ACC112 (cell line): Measurements from ENCODE around the gene FBXO45.
"Not testable (repeated sequence)": the region's sequence is repeated elsewhere in the genome, so short reads cannot be mapped to it uniquely, and the experiment has no call there.

ENCODE experiments used
- H2AFZ ChIP-seq: fragments of 200-600 bp; sonication (generic); one replicate; pipeline ENCODE4 v1.6.0; 2017; ENCODE audit warnings: antibody characterized with exemption, low read length; ENCODE audit not compliant: unreplicated experiment
- H3K27ac ChIP-seq: fragments of 200-600 bp; sonication (generic); 2 replicates; pipeline ENCODE4 v1.5.1; 2014; ENCODE audit warnings: low read depth, mild to moderate bottlenecking, antibody characterized with exemption, low read length, moderate library complexity
- H3K27me3 ChIP-seq: fragments of 200-600 bp; sonication (generic); 2 replicates; pipeline ENCODE4 v1.6.1; 2014; ENCODE audit warnings: mild to moderate bottlenecking, antibody characterized with exemption, low read length, moderate library complexity, mixed read lengths; ENCODE audit not compliant: insufficient read depth
- H3K36me3 ChIP-seq: fragments of 200-600 bp; sonication (generic); 2 replicates; pipeline ENCODE4 v1.6.1; 2016; ENCODE audit warnings: mild to moderate bottlenecking, antibody characterized with exemption, low read length, moderate library complexity, mixed read lengths; ENCODE audit not compliant: insufficient read depth
- H3K4me1 ChIP-seq: fragments of 200-600 bp; sonication (generic); one replicate; pipeline ENCODE4 v1.6.1; 2016; ENCODE audit warnings: low read length, mixed read lengths; ENCODE audit not compliant: insufficient read depth, unreplicated experiment, control insufficient read depth
- H3K4me3 ChIP-seq: fragments of 200-600 bp; sonication (generic); 2 replicates; pipeline ENCODE4 v1.5.1; 2014; ENCODE audit warnings: mild to moderate bottlenecking, low read depth, low read length
- H3K79me2 ChIP-seq: fragments of 200-600 bp; sonication (generic); one replicate; pipeline ENCODE4 v1.6.0; 2016; ENCODE audit warnings: low read length; ENCODE audit not compliant: control insufficient read depth, unreplicated experiment, insufficient read depth

The FBXO45 gene

GRCh38 chr3:196537319-196537984, 31.0 kb upstream of the FBXO45 start:
- H3K27me3 ChIP-seq: no peaks in the 10 kb centered on the region
- H3K27ac ChIP-seq: no peak overlapping the region
- H2AFZ ChIP-seq: no peak overlapping the region

GRCh38 chr3:196541684-196542445, 26.6 kb upstream of the FBXO45 start:
- Histone ChIP-seq H3K27me3 (no peaks in the 10 kb centered on the region), H3K4me1 (no peaks in the 10 kb centered on the region), H3K79me2 (no peaks in the 10 kb centered on the region), H3K4me3 (no peak overlapping the region), H2AFZ (no peak overlapping the region), H3K36me3 (no peaks in the 10 kb centered on the region), H3K27ac (no peak overlapping the region)

More at GRCh38 chr3:196537319-196537984, 31.0 kb upstream of the FBXO45 start:
- H3K4me1 ChIP-seq: no peaks in the 10 kb centered on the region
- H3K4me3 ChIP-seq: no peak overlapping the region
- H3K79me2 ChIP-seq: no peaks in the 10 kb centered on the region
- H3K36me3 ChIP-seq: no peaks in the 10 kb centered on the region

- Histone ChIP-seq H2AFZ (no peak overlapping the region), H3K27ac (no peak overlapping the region), H3K4me1 (no peaks in the 10 kb centered on the region), H3K79me2 (no peaks in the 10 kb centered on the region), H3K27me3 (no peaks in the 10 kb centered on the region), H3K4me3 (no peak overlapping the region), H3K36me3 (no peaks in the 10 kb centered on the region)
Observed at GRCh38 chr3:196544491-196544992, 23.9 kb upstream of the FBXO45 start.

GRCh38 chr3:196546537-196546936, 21.9 kb upstream of the FBXO45 start:
- Histone ChIP-seq H3K4me1 (no peaks in the 10 kb centered on the region), H2AFZ (no peak overlapping the region), H3K79me2 (no peaks in the 10 kb centered on the region), H3K4me3 (no peak overlapping the region), H3K27me3 (no peaks in the 10 kb centered on the region), H3K27ac (no peak overlapping the region), H3K36me3 (no peaks in the 10 kb centered on the region)

- Histone ChIP-seq H2AFZ (no peak overlapping the region), H3K79me2 (no peaks in the 10 kb centered on the region), H3K4me3 (no peak overlapping the region), H3K27ac (no peak overlapping the region), H3K36me3 (no peaks in the 10 kb centered on the region), H3K4me1 (no peaks in the 10 kb centered on the region), H3K27me3 (no peaks in the 10 kb centered on the region)
Observed at GRCh38 chr3:196547067-196547466, 21.4 kb upstream of the FBXO45 start.

- H3K4me3 ChIP-seq, H3K79me2 ChIP-seq, H2AFZ ChIP-seq, H3K27ac ChIP-seq, H3K27me3 ChIP-seq, H3K36me3 ChIP-seq, H3K4me1 ChIP-seq: not testable (repeated sequence)
Observed at GRCh38 chr3:196549312-196549711, 19.1 kb upstream of the FBXO45 start.

DNA sequence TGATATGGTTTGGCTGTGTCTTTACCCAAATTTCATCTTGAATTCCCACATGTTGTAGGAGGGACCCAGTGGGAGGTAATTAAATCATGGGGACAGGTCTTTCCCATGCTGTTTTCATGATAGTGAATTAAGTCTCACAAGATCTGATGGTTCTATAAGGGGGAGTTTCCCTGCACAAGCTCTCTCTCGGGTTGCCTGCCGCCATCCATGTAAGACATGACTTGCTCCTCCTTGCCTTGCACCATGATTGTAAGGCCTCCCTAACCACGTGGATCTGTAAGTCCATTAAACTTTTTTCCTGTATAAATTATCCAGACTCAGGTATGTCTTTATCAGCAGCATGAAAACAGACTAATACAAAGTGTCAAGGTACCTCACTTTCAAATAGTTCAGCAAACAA, 18.3 kb upstream of the FBXO45 start:
- not testable (repeated sequence) for H3K4me1 ChIP-seq, H3K79me2 ChIP-seq, H3K27ac ChIP-seq, H3K27me3 ChIP-seq, H3K4me3 ChIP-seq, H2AFZ ChIP-seq, H3K36me3 ChIP-seq

- Histone ChIP-seq H3K79me2 (no peaks in the 10 kb centered on the region), H3K27ac (no peak overlapping the region), H3K4me3 (no peak overlapping the region), H2AFZ (no peak overlapping the region), H3K4me1 (peaks cover 5% of the 10 kb centered on the region), H3K36me3 (no peaks in the 10 kb centered on the region), H3K27me3 (no peaks in the 10 kb centered on the region)
Observed at GRCh38 chr3:196552253-196552652, 16.2 kb upstream of the FBXO45 start.

- no peaks in the 10 kb centered on the region for H3K79me2 ChIP-seq
- no peaks in the 10 kb centered on the region for H3K27me3 ChIP-seq
- no peak overlapping the region for H3K4me3 ChIP-seq
- H3K36me3 ChIP-seq: no peaks in the 10 kb centered on the region
- no peak overlapping the region for H3K27ac ChIP-seq
- peaks cover 5% of the 10 kb centered on the region for H3K4me1 ChIP-seq
- H2AFZ ChIP-seq: no peak overlapping the region
Observed at GRCh38 chr3:196553551-196553950, 14.9 kb upstream of the FBXO45 start.

GRCh38 chr3:196554205-196554604, 14.3 kb upstream of the FBXO45 start:
- no peaks in the 10 kb centered on the region for H3K79me2 ChIP-seq
- H3K36me3 ChIP-seq: no peaks in the 10 kb centered on the region
- H3K27me3 ChIP-seq: no peaks in the 10 kb centered on the region
- H3K27ac ChIP-seq: no peak overlapping the region
- no peak overlapping the region for H2AFZ ChIP-seq
- H3K4me3 ChIP-seq: no peak overlapping the region
- peaks cover 5% of the 10 kb centered on the region for H3K4me1 ChIP-seq

GRCh38 chr3:196555295-196555694, 13.2 kb upstream of the FBXO45 start:
- no peaks in the 10 kb centered on the region for H3K36me3 ChIP-seq
- H3K27ac ChIP-seq: peak overlapping the region; percentile 0; the same call in 1 of the 2 replicates
- no peaks in the 10 kb centered on the region for H3K27me3 ChIP-seq
- H3K79me2 ChIP-seq: no peaks in the 10 kb centered on the region
- no peak overlapping the region for H3K4me3 ChIP-seq
- no peak overlapping the region for H2AFZ ChIP-seq
- peaks cover 5% of the 10 kb centered on the region for H3K4me1 ChIP-seq
